Stimulated activated CD8-positive, alpha-beta memory T cell treated with anti-CD3 and anti-CD28 coated beads, Interleukin-4, amount 100 ng/mL, for 1 hour (primary cell): ENCODE results near the gene PEBP1.

Experiments used
- DNase-seq, 2 donors: peaks; one replicate each; pipeline ENCODE4 v3.0.0-alpha.2; 2020; ENCODE audit warnings: low read depth in 2 of 2, low spot score in 1 of 2

The PEBP1 gene

DNA sequence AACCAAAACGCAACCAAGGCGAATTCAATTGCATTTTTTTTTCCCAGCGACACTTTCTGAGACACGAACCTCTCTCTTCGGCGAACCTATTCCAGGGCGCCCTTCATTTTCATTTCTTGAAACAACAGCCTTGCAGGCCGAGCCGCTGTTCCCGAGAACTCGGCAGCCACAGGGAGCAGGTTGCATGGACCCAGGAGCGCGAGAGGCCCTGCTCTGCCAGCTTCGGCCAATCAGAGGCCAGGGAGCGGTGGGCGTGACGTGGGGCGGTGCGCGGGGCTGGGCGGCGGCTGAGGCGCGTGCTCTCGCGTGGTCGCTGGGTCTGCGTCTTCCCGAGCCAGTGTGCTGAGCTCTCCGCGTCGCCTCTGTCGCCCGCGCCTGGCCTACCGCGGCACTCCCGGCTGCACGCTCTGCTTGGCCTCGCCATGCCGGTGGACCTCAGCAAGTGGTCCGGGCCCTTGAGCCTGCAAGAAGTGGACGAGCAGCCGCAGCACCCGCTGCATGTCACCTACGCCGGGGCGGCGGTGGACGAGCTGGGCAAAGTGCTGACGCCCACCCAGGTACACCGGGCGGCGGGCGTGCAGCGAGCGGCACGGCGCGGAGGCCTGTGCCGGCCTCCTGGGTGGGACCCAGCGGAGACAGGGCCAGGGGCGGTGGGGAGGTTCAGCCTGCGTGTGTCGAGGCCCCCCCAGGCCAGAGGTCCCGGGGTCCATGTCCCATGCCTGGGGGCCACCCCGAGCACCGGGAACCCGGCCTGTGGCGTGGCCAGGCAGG is at the start of gene PEBP1:
PEBP1 (plus strand) TSS at position 337 of the 771 bp plus-strand sequence; CDS start at position 423, 86 bp downstream.
- peak; percentile 82 to 86 for DNase-seq

- DNase-seq = no peak
Observed at GRCh38 chr12:118089782-118090181, 46.1 kb upstream of the PEBP1 start.

GRCh38 chr12:118094039-118094438 is 41.9 kb upstream of the PEBP1 start:
- no peak for DNase-seq

GRCh38 chr12:118098401-118098800 is 37.5 kb upstream of the PEBP1 start:
- no peak for DNase-seq

- no peak for DNase-seq
Observed at GRCh38 chr12:118098911-118099671, 36.8 kb upstream of the PEBP1 start.

DNA sequence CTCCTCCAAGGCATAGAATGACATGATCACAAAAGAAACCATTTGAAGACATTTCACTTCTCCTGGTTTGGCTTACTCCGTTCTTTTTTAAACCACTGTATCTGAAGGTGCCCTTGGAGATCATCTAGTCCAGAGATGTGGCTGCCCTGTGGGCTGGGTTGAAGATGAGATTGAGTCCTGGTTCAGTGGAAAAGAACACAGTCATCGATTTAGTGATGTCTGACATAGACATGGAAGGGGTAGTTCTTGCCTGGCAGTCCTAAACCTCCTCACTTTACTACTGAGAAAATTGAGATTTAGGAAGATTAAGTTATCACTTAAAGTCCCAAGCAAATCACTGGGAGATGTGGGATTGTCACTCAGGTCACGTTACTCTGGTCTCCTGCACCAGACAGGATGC is 34.9 kb upstream of the PEBP1 start:
- DNase-seq = no peak

DNA sequence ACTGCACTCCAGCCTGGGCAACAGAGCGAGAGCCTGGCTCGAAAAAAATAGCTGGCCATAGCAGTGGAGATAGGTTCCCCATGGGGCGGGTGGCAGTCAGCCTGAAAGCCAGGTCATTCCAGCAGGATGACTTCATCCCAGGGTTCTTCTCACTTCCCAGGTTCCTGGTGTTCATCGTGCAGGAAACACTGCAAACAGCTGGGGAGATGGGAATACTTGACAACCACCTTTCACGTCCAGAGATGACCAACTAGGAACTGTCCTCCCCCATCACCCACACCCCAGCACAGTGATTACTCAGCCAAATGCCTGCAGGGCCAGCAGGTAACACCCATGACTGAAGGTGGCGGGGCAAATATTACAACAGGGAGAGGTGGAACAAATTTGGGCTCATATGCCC is 33.9 kb upstream of the PEBP1 start:
- DNase-seq = no peak

DNA sequence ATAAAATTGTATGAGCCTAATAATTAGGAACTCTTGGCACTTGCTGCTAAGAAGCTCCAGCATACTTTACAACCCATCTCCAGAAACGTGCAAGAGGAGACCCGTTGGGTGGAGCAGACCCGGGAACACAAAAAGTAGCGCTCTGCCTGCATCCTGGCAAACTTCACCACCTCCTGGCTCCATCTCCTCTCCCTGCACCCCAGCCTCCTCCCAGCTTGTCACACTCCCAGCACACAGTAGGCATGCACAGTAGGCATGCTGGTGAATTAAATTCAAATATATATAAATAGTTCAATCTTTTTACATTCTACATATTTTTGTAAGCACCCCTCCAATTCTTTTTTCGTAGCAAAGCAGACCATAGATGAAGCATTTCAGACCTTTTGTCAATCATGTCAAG is 33.3 kb upstream of the PEBP1 start:
- DNase-seq = no peak

DNA sequence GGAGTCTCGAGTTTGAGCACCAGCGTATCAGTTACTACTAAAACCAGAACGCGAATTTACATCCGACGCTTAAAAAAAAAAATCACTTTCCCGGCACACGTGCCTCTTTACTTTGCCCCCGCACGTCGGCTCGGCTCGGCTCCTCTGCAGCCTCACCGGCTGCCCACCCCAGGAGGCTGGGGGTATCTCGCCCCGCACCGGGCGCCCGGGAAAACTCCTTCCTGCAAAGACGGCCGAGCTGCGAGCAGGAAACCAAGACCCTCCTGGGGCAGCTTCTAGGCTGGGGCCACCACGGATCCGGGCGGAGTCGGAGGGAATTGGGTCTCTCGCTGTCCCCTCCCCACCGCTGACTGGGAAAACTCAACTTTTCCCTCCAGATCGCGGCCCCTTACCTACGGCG is 32.7 kb upstream of the PEBP1 start:
- no peak for DNase-seq

- no peak for DNase-seq
Observed at GRCh38 chr12:118103601-118104382, 32.1 kb upstream of the PEBP1 start, which contains the start of gene VSIG10. Gene VSIG10 (minus strand): TSS chr12:118104011. CDS start chr12:118103671, 340 bp downstream.

- DNase-seq = no peak
Observed at GRCh38 chr12:118107011-118107410, 28.9 kb upstream of the PEBP1 start.

GRCh38 chr12:118107694-118108093 is 28.2 kb upstream of the PEBP1 start:
- DNase-seq = no peak

DNA sequence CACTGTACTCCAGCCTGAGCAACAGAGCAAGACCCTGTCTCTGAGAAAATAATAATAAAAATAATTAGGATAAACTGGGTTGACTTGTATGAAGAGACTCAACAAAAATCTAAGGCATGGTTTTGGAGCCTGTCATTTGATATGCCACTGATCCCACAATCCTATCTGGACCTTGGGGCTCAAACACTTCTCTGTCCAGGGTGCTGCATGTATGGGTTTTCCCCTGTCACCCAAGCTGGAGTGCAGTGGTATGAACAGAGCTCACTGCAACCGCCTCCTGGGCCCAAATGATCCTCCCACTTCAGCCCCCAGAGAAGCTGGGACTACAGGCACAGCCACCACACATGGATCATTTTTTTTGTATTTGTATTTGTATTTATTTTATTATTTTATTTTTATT is 26.8 kb upstream of the PEBP1 start:
- DNase-seq = no peak

DNA sequence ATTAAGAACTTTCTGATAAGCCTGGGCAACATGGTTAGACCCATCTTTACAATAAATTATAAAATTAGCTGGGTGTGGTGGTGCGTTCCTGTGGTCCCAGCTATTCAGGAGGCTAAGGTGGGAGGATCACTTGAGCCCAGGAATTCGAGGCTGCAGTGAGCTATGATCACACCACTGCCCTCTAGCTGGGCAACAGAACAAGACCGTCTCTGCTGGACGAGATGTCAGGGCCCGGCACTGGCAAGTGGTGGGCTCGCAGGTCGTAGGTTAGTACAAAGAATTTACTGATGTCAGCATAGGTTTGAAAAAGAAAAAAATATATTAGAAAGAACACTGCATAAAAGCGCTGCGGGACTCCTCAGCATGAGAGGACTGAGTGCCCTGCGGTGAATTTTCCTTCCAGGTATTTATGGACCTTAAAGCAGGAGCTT is 16.5 kb upstream of the PEBP1 start:
- no peak for DNase-seq

GRCh38 chr12:118120579-118121363 is 15.2 kb upstream of the PEBP1 start:
- peak; percentile 11 to 36 for DNase-seq

- no peak for DNase-seq
Observed at GRCh38 chr12:118122264-118122663, 13.7 kb upstream of the PEBP1 start.

DNA sequence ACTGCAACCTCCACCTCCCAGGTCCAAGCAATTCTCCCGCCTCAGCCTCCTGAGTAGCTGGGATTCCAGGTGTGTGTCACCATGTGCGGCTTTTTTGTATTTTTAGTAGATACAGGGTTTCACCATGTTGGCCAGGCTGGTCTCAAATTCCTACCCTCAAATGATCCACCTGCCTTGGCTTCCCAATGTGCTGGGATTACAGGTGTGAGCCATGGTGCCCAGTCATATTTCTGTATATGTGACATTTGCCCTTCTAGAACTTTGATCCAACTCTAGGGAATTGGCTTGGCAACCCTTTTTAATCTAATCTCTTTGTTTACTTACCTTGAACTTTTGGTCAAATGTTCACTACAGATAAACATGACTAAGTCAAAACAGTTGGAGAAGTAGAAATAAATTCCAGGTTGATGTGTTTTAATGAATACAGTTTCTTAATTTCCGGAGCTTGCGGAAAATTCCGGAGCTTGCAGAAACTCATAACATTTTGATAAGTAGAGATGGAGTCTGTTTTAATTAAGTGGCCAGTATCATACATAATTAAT is 11.5 kb upstream of the PEBP1 start:
- no peak for DNase-seq

DNA sequence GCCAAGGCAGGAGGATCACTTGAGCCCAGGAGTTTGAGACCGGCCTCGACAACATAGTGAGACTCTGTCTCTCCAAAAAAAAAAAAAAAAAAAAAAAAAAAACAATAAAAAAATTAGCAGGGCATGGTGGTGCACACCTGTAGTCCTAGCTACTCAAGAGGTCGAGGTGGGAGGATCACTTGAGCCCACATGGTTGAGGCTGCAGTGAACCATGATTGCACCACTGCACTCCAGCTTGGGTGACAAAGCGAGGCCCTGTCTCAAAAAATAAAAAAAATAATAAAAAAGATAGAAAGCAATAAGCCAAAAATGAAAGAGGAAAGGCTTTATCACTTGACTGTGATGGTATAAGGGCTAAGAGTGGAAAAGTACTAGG is 10.2 kb upstream of the PEBP1 start:
- no peak for DNase-seq

DNA sequence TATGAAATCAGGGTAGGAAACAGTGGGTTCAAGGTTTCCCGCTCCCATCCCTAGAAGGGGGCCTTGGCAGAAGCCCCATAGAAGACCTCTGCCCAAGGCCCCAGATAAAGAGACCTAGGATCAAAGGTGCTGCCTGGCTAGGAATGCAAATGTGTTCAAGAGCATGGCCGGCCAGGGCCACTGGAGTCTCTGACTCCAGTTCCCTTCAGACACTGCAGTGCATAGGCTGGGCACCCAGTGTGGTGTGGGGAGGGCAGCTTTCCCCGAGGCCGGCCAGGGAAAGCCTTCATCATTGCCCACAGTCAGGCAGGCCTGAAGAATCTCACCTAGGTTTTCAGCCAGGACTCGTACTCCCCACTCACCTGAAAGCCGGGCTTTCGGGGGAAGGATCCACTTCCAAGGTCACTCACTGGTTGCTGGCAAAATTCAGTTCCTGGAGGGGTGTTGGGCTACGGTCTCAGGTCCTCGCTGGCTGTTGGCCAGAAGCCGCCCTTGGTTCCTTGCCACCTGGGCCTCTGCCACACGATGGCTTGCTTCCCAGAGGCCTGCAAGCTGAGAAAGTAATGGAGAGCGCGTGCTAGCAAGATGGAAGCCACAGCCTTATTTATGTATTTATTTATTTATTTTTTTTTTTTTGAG is 9.7 kb upstream of the PEBP1 start:
- DNase-seq = no peak

DNA sequence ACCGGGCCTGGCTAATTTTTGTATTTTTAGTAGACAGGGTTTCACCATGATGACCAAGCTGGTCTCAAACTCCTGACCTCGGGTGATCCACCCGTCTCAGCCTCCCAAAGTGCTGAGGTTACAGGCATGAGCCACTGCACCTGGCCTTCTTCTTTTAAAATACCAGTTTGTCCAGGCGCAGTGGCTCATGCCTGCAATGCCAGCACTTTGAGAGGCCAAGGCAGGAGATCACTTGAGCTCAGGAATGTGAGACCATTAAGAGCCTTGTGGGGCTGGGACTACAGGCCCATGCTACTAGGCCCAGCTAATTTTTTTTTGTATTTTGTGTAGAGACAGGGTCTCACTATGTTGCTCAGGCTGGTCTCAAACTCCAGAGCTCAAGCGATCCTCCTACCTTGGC is 8.1 kb upstream of the PEBP1 start:
- DNase-seq = no peak
